ENCODE results near the gene N4BP2.

N4BP2 gene

DNA sequence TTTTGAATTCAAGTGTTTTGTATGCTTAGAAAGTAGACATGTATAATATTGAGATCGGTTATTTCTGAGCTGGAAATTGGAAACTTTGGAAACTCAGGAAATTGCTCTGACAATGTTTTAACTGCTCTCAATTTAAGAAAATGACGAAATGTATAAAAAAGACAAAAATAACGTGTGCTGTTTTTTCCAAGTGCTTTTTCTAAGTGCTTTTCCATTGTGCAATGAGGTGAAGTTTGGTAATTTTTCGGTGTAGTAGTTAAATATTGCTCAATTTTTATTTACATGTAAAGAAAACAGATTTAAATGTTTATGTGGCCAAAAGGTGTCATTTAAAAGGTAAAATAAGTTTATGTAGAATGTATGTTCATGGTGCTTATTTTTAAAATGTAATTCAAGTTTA lies 100.8 kb downstream of the N4BP2 start:
- H3K4me3 ChIP-seq (ENCODE audit: low read depth, low read length), result no peak overlapping the region
- TF ChIP-seq CTCF (IDR thresholded peaks at IDR 0.05; ENCODE audit: insufficient read depth, low read length, missing control alignments), result no peak
- DNase-seq (ENCODE audit: low read depth, low spot score), result no peak
- CTCF ChIA-PET, result interaction anchor here (8.3 kb wide), 1 partner anchor 154 kb away, joined by 89 read pairs; no protein-coding TSS in a partner anchor
- POLR2A ChIA-PET, result interaction anchor here (0.7 kb wide), 1 partner anchor 154 kb away, joined by 3 read pairs; no protein-coding TSS in a partner anchor

DNA sequence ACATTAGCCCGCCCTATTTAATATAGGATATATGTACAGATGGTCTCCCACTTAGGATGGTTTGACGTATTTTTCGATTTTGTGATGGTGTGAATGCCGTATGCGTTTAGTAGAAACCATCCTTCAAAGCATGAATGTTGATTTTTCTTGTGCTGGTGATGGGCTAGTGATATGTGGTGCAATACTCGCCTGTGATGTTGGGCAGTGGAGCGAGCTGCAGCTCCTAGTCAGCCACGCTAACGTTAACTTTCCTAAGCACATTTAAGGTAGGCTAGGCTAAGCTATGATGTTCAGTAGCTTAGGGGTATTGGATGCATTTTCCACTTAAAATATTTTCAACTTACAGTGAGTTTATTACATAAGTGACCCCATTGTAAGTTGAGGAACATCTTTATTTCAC lies 103.6 kb downstream of the N4BP2 start:
- no peak for TF ChIP-seq CTCF (IDR thresholded peaks at IDR 0.05; ENCODE audit: insufficient read depth, low read length, missing control alignments)
- DNase-seq (ENCODE audit: low read depth, low spot score), result no peak
- H3K4me3 ChIP-seq (ENCODE audit: low read depth, low read length), result no peak overlapping the region
- POLR2A ChIA-PET, result no interaction called here
- CTCF ChIA-PET, result interaction anchor here (1.0 to 1.3 kb wide), 2 partner anchors 157 to 165 kb away, joined by 4 read pairs; no protein-coding TSS in a partner anchor

DNA sequence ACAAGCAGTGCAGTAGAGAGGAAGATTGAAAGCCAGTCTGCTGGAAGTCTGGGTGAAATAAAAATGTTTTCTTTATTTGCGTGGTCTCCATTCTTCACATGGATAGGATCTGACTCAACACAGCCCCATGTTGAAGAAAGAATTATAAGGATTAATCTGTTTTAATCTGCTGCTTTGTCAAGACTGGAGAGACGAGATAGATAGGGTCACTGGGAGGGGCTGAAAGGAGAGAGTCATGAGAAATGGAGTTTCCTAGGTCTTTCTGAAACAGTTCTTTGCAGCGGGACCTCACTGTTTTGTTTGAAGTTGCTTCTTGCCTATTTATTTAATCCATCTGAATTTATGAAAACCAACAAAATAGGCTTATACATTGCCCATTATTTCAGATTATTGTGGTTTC lies 107.8 kb downstream of the N4BP2 start:
- no peak for DNase-seq (ENCODE audit: low read depth, low spot score)
- H3K4me3 ChIP-seq (ENCODE audit: low read depth, low read length), result no peak overlapping the region
- ChIA-PET POLR2A (no interaction called here), CTCF (interaction anchor here (1.9 kb wide), 1 partner anchor 153 kb away, joined by 4 read pairs; no protein-coding TSS in a partner anchor)
- TF ChIP-seq CTCF (IDR thresholded peaks at IDR 0.05; ENCODE audit: insufficient read depth, low read length, missing control alignments), result no peak

DNA sequence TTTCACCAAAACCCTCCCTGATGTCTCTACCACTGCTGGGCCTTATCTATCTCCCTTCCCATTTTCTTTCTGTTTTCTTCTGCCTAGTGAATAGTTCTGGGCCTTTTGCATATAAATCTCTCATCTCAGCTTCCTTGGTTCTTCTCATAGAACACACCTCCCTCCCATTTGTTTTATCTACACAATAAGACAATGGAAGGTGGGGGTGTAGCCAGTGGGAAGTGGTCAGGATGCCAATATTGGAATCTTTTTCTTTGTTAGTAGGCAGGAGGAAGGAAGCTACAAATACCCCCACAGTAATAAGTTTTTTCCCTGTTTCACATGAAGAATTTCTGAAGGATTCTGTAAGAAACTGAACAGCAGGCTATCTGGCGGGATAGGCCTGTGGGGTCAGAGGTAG lies 109.3 kb downstream of the N4BP2 start:
- no peak for TF ChIP-seq CTCF (IDR thresholded peaks at IDR 0.05; ENCODE audit: insufficient read depth, low read length, missing control alignments)
- no peak for DNase-seq (ENCODE audit: low read depth, low spot score)
- H3K4me3 ChIP-seq (ENCODE audit: low read depth, low read length), result no peak overlapping the region
- ChIA-PET POLR2A (no interaction called here), CTCF (interaction anchor here (1.1 to 1.9 kb wide), 2 partner anchors 16 to 151 kb away, joined by 3 to 4 read pairs; no protein-coding TSS in a partner anchor)

DNA sequence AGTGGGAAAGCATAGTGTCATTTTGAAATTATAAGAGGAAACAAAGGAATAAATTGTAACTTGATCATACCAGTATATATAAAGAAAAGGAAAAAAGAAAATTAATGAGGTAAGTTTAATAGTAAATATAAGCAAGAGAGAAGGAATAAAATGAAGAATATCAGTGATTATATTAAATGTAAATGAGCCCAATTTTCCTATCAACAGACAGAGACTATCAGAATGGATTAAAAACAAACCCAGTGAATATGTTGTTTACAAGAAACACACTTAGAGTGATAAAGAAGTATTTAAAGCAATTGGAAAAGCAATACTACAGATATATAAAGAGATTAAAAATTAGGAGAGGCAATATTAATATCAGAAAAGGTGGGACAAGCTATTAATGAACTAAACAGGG lies 111.4 kb downstream of the N4BP2 start:
- no peak for DNase-seq (ENCODE audit: low read depth, low spot score)
- ChIA-PET POLR2A (no interaction called here), CTCF (no interaction called here)
- H3K4me3 ChIP-seq (ENCODE audit: low read depth, low read length), result no peak overlapping the region
- no peak for TF ChIP-seq CTCF (IDR thresholded peaks at IDR 0.05; ENCODE audit: insufficient read depth, low read length, missing control alignments)

GRCh38 chr4:40170588-40170987 lies 113.9 kb downstream of the N4BP2 start:
- CTCF ChIA-PET, result interaction anchor here (1.4 kb wide), 1 partner anchor 21 kb away, joined by 3 read pairs; no protein-coding TSS in a partner anchor
- no peak overlapping the region for H3K4me3 ChIP-seq (ENCODE audit: low read depth, low read length)
- TF ChIP-seq CTCF (IDR thresholded peaks at IDR 0.05; ENCODE audit: insufficient read depth, low read length, missing control alignments), result no peak
- POLR2A ChIA-PET, result no interaction called here
- no peak for DNase-seq (ENCODE audit: low read depth, low spot score)
